Stimulated activated CD8-positive, alpha-beta memory T cell treated with anti-CD3 and anti-CD28 coated beads, Interleukin-7, amount 100 ng/mL, for 4 hours (primary cell): ENCODE measurements around the gene MGAT4A.
"Not testable (repeated sequence)": the region's sequence is repeated elsewhere in the genome, so short reads cannot be mapped to it uniquely, and the experiment has no call there.

Source experiments
- DNase-seq, 2 donors: peaks; one replicate each; pipeline ENCODE4 v3.0.0-alpha.2; 2020; ENCODE audit warnings: low read depth in 2 of 2

The MGAT4A gene

GRCh38 chr2:98730053-98730706, 752 bp downstream of the MGAT4A start:
- DNase-seq, result peak; percentile 28 to 36

- no peak for DNase-seq
Measured at GRCh38 chr2:98729652-98730051, 1.3 kb downstream of the MGAT4A start.

- DNase-seq, result not testable (repeated sequence)
Measured at GRCh38 chr2:98728088-98728718, 2.7 kb downstream of the MGAT4A start.

- DNase-seq, result no peak
Measured at GRCh38 chr2:98727369-98728087, 3.4 kb downstream of the MGAT4A start.

GRCh38 chr2:98726735-98727368, 4.1 kb downstream of the MGAT4A start:
- DNase-seq, result no peak

GRCh38 chr2:98726205-98726604, 4.7 kb downstream of the MGAT4A start:
- DNase-seq, result no peak

GRCh38 chr2:98720286-98720685, 10.6 kb downstream of the MGAT4A start:
- no peak for DNase-seq

- DNase-seq, result no peak
Measured at GRCh38 chr2:98717621-98718020, 13.3 kb downstream of the MGAT4A start.

- DNase-seq, result no peak
Measured at GRCh38 chr2:98716786-98717185, 14.1 kb downstream of the MGAT4A start.

GRCh38 chr2:98715812-98716451, 15.0 kb downstream of the MGAT4A start:
- DNase-seq, result no peak

GRCh38 chr2:98713332-98714015, 17.5 kb downstream of the MGAT4A start:
- DNase-seq, result no peak

GRCh38 chr2:98712145-98712544, 18.8 kb downstream of the MGAT4A start:
- no peak for DNase-seq

- DNase-seq, result no peak
Measured at GRCh38 chr2:98711506-98711905, 19.4 kb downstream of the MGAT4A start.

GRCh38 chr2:98710734-98711133, 20.2 kb downstream of the MGAT4A start:
- no peak for DNase-seq

- DNase-seq, result no peak
Measured at GRCh38 chr2:98709535-98709934, 21.4 kb downstream of the MGAT4A start.

- no peak for DNase-seq
Measured at GRCh38 chr2:98708396-98709186, 22.3 kb downstream of the MGAT4A start.

GRCh38 chr2:98706591-98706990, 24.3 kb downstream of the MGAT4A start:
- no peak for DNase-seq

- no peak for DNase-seq
Measured at GRCh38 chr2:98705333-98705617, 25.7 kb downstream of the MGAT4A start.

GRCh38 chr2:98704499-98705332, 26.2 kb downstream of the MGAT4A start:
- no peak for DNase-seq

- no peak for DNase-seq
Measured at GRCh38 chr2:98703738-98704137, 27.2 kb downstream of the MGAT4A start.
